Neuronal stem cell (in vitro differentiated cells): ENCODE results near the gene PEX26.

Experiments used
- DNase-seq: peaks from one replicate; pipeline ENCODE4 v3.0.0-alpha.2; 2013; ENCODE audit warnings: low spot score
- H2AFZ ChIP-seq: one replicate; pipeline ENCODE4 v1.6.1; 2013; ENCODE audit warnings: mild to moderate bottlenecking, low read length, inconsistent platforms
- H2AK5ac ChIP-seq: 2 replicates; pipeline ENCODE4 v1.6.1; 2013; ENCODE audit warnings: low read depth, mild to moderate bottlenecking, inconsistent platforms, low read length, moderate library complexity, mixed read lengths
- H2BK120ac ChIP-seq: 2 replicates; pipeline ENCODE4 v1.6.1; 2013; ENCODE audit warnings: low read depth, mild to moderate bottlenecking, inconsistent platforms, low read length, moderate library complexity, mixed read lengths
- H2BK12ac ChIP-seq: one replicate; pipeline ENCODE4 v1.6.1; 2013; ENCODE audit warnings: low read length, inconsistent platforms
- H2BK15ac ChIP-seq: 2 replicates; pipeline ENCODE4 v1.6.1; 2013; ENCODE audit warnings: mild to moderate bottlenecking, low read length, inconsistent platforms, mixed read lengths
- H2BK5ac ChIP-seq: one replicate; pipeline ENCODE4 v1.6.1; 2013; ENCODE audit warnings: inconsistent platforms, mild to moderate bottlenecking, low read length, moderate library complexity
- H3K14ac ChIP-seq: one replicate; pipeline ENCODE4 v1.6.1; 2013; ENCODE audit warnings: low read length, inconsistent platforms
- H3K18ac ChIP-seq: 2 replicates; pipeline ENCODE4 v1.6.1; 2013; ENCODE audit warnings: low read length, inconsistent platforms
- H3K23ac ChIP-seq: 2 replicates; pipeline ENCODE4 v1.6.1; 2013; ENCODE audit warnings: low read depth, mild to moderate bottlenecking, mixed read lengths, low read length, inconsistent platforms; ENCODE audit not compliant: poor library complexity
- H3K27ac ChIP-seq: replicated peaks from 3 replicates; pipeline ENCODE4 v1.5.1; 2013; ENCODE audit warnings: low read length, inconsistent platforms
- H3K27me3 ChIP-seq, 3 experiments: 2 replicates each; pipeline ENCODE4 v1.6.1; 2013; ENCODE audit warnings: low read length in 3 of 3, mild to moderate bottlenecking in 2 of 3, inconsistent platforms in 1 of 3, low read depth in 1 of 3, mixed read lengths in 1 of 3, moderate library complexity in 1 of 3; ENCODE audit not compliant: control insufficient read depth in 3 of 3, insufficient read depth in 3 of 3
- H3K36me3 ChIP-seq, 2 donors: replicated peaks in 1 of 2; 2 replicates each; pipeline ENCODE4 v1.6.1; 2013; ENCODE audit warnings: low read length in 2 of 2; ENCODE audit not compliant: control insufficient read depth in 2 of 2, insufficient read depth in 2 of 2
- H3K4ac ChIP-seq: 2 replicates; pipeline ENCODE4 v1.6.1; 2013; ENCODE audit warnings: inconsistent platforms, mild to moderate bottlenecking, low read length, moderate library complexity
- H3K4me1 ChIP-seq, 2 donors: 1 replicate in 1 of 2; 2 replicates in 1 of 2; pipeline ENCODE4 v1.6.1; 2013; ENCODE audit warnings: low read length in 2 of 2, low read depth in 1 of 2; ENCODE audit not compliant: control insufficient read depth in 2 of 2, insufficient read depth in 1 of 2
- H3K4me2 ChIP-seq: one replicate; pipeline ENCODE4 v1.6.1; 2013; ENCODE audit warnings: mild to moderate bottlenecking, low read length, inconsistent platforms; ENCODE audit not compliant: insufficient read depth, poor library complexity, severe bottlenecking
- H3K4me3 ChIP-seq, 2 donors: 2 replicates each; pipeline ENCODE4 v1.5.1; 2013; ENCODE audit warnings: low read length in 2 of 2, mild to moderate bottlenecking in 2 of 2, inconsistent platforms in 1 of 2, moderate library complexity in 1 of 2
- H3K79me1 ChIP-seq: one replicate; pipeline ENCODE4 v1.6.1; 2013; ENCODE audit warnings: low read depth, mild to moderate bottlenecking, inconsistent platforms, low read length, moderate library complexity
- H3K9ac ChIP-seq: one replicate; pipeline ENCODE4 v1.6.1; 2013; ENCODE audit warnings: mild to moderate bottlenecking, low read depth, low read length, inconsistent platforms; ENCODE audit not compliant: poor library complexity
- H3K9me3 ChIP-seq, 2 donors: replicated peaks in 1 of 2; 2 replicates each; pipeline versions ENCODE3 to v1.6.1; 2013; ENCODE audit warnings: low read length in 2 of 2, mild to moderate bottlenecking in 2 of 2, inconsistent platforms in 1 of 2, low read depth in 1 of 2, mixed read lengths in 1 of 2, moderate library complexity in 1 of 2; ENCODE audit not compliant: control insufficient read depth in 2 of 2, insufficient read depth in 1 of 2
- H4K8ac ChIP-seq: one replicate; pipeline ENCODE4 v1.6.1; 2013; ENCODE audit warnings: low read depth, mild to moderate bottlenecking, inconsistent platforms, low read length, moderate library complexity
- H4K91ac ChIP-seq: one replicate; pipeline ENCODE4 v1.6.1; 2013; ENCODE audit warnings: low read length, low read depth, mild to moderate bottlenecking, inconsistent platforms; ENCODE audit not compliant: poor library complexity
- WGBS, 2 donors: extraction: QIAGEN DNeasy Blood & Tissue Kit; methylation state at CpG; one replicate each; pipeline ENCODE4 v1.1.7; 2013; ENCODE audit warnings: missing lambda C conversion rate in 2 of 2, mixed read lengths in 1 of 2; ENCODE audit not compliant: insufficient read length in 2 of 2, insufficient replicate concordance in 1 of 2; ENCODE audit errors: extremely low coverage in 2 of 2; 5-methylcytosine and 5-hydroxymethylcytosine counted together

The PEX26 gene

DNA sequence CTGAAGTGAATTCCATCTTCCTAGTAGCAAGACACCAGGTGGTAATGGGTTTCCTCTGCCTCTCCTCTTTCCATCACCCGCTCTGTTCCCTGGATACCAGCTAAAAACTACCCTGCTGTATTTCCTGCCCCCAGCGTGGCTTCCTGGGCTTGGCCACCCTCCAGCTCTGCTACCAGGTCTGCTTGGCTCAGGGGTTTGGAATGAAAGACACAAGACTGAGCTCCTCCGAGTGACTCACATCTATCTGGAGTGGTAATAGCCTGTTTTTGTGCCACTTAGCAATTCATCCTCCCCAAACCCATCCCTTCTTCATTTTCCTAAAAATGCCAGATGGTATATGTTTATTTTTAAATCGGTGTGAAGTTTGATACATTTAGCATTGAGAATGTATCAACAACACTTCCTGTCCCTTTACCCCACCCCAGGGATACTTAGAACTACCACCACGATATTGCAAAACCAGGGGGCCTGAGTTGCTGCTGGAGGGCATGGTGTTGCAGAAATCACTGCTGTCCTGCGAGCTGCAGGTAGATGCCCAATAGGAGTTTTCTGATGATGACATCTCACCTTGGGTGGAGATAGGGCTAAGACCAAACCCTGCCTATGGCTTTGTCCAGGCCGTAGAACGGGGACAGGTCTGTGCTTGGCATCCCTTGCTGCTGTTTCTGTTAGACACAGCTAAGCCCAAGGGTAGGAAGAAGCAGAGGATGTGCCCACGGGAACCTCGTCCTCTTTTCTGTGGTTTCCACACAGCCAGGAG lies 45.9 kb upstream of the PEX26 start:
- H2BK120ac ChIP-seq: no peak overlapping the region
- H2AFZ ChIP-seq: no peak overlapping the region
- no peak overlapping the region for H3K9ac ChIP-seq
- H2AK5ac ChIP-seq: no peak overlapping the region
- no peak overlapping the region for H3K14ac ChIP-seq
- H3K27ac ChIP-seq: no peak overlapping the region
- no peak overlapping the region for H3K4me3 ChIP-seq
- no peak overlapping the region for H4K91ac ChIP-seq
- H3K79me1 ChIP-seq: no peaks in the 10 kb centered on the region
- H3K23ac ChIP-seq: no peak overlapping the region
- H3K27me3 ChIP-seq: peaks cover 0 to 49% (median 0%) of the 10 kb centered on the region in 3 experiments
- H2BK5ac ChIP-seq: no peak overlapping the region
- H2BK12ac ChIP-seq: no peak overlapping the region
- H3K4ac ChIP-seq: no peak overlapping the region
- no CpG with 5 or more reads among the region's 10 CpGs for WGBS, 2 donors
- no peak for DNase-seq
- H3K18ac ChIP-seq: no peak overlapping the region
- no peak overlapping the region for H3K4me2 ChIP-seq
- H2BK15ac ChIP-seq: no peak overlapping the region
- no peak overlapping the region for H4K8ac ChIP-seq
- H3K9me3 ChIP-seq: no peaks in the 10 kb centered on the region
- peaks cover 0 to 3% of the 10 kb centered on the region in 2 donors for H3K4me1 ChIP-seq
- no peaks in the 10 kb centered on the region for H3K36me3 ChIP-seq

DNA sequence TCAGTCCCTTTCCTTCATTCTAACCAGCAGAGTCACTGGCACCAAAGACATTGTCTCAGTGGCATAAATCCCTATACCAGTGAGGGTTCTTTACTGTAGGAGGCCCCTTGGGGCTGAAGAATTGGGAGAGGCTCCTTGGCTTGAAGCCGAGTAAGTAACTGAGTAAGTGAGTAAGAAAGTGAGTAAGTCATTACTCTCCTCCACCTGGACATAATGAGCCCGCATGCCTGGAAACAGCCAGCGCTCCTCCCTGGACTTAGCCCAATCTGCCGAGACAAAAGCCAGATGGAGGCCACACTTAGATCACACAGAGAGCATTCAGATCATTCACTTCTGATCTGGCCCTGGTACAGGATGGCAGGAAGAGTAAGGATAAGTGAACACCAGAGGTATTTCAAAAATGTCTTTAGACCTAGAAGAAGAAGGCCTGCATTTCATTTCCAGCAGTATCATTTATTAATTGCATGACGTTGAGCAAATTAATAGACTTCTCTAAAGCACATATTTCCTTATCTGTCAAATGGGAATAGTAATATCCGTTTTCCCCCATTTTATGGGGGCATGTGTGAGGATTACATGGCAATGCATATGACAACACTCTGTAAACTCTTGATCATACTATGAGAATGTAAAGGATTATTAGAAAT lies 45.2 kb upstream of the PEX26 start:
- no peaks in the 10 kb centered on the region for H3K79me1 ChIP-seq
- H2BK120ac ChIP-seq: no peak overlapping the region
- H3K4me3 ChIP-seq: no peak overlapping the region
- no peaks in the 10 kb centered on the region for H3K9me3 ChIP-seq
- no peak overlapping the region for H2BK12ac ChIP-seq
- H3K4me2 ChIP-seq: no peak overlapping the region
- H4K8ac ChIP-seq: no peak overlapping the region
- H3K27ac ChIP-seq: no peak overlapping the region
- no peak overlapping the region for H2AK5ac ChIP-seq
- no peak overlapping the region for H3K23ac ChIP-seq
- H4K91ac ChIP-seq: no peak overlapping the region
- no peak overlapping the region for H3K14ac ChIP-seq
- H3K36me3 ChIP-seq: no peaks in the 10 kb centered on the region
- no peak overlapping the region for H2BK15ac ChIP-seq
- DNase-seq: no peak
- H3K27me3 ChIP-seq: peaks cover 0 to 42% (median 0%) of the 10 kb centered on the region in 3 experiments
- H3K4ac ChIP-seq: no peak overlapping the region
- no peak overlapping the region for H2BK5ac ChIP-seq
- H3K4me1 ChIP-seq: peaks cover 0 to 3% of the 10 kb centered on the region in 2 donors
- no peak overlapping the region for H3K18ac ChIP-seq
- H3K9ac ChIP-seq: no peak overlapping the region
- WGBS, 2 donors: no CpG with 5 or more reads among the region's 6 CpGs
- no peak overlapping the region for H2AFZ ChIP-seq

DNA sequence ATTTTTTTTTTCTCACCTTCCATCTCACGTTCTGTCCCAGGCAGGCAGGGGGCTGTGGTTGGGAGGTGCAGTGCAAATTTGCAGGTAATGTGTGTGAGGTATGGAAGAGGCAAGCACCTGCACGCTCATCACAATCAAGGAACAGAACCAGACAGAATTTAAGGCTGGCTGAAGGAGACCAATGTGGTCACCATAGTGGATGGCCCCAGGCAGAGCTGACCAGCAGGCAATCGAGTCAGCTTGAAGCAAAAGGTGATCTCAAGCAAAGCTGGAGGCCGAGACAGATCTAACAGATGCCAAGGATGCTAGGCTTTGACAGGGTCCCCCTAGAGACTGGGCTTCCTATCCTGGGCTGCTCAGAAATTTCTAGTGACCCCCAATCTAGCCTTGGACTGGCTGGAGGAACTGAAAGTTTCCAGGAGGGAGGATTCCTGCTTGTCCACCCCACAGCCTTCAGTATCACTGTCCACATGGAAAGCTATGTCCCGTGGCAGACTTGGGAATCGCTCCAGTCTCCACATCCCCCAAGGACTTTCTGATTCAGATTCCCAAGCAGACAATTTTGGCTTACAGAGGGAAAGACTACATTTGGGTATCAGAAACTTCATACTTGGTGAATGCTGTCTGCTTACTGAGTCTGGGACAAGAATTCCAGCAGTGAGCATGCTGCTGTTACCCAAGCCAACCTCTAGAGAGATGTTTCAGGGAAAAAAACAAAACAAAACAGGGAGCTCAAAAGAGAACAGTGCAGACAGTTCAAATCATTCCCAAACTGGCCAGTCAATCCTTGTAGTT lies 44.4 kb upstream of the PEX26 start:
- Histone ChIP-seq H3K36me3 (no peaks in the 10 kb centered on the region), H2AFZ (no peak overlapping the region), H2BK12ac (no peak overlapping the region), H3K9ac (no peak overlapping the region), H3K4me3 (no peak overlapping the region), H3K14ac (no peak overlapping the region), H3K4ac (no peak overlapping the region), H3K18ac (no peak overlapping the region), H2AK5ac (no peak overlapping the region), H3K9me3 (no peaks in the 10 kb centered on the region), H3K27me3 (peaks cover 0 to 41% (median 0%) of the 10 kb centered on the region in 3 experiments), H3K27ac (no peak overlapping the region), H3K79me1 (no peaks in the 10 kb centered on the region), H3K4me2 (no peak overlapping the region), H4K91ac (no peak overlapping the region), H2BK15ac (no peak overlapping the region), H3K23ac (no peak overlapping the region), H2BK5ac (no peak overlapping the region), H4K8ac (no peak overlapping the region), H3K4me1 (peaks cover 0 to 3% of the 10 kb centered on the region in 2 donors), H2BK120ac (no peak overlapping the region)
- no peak for DNase-seq
- no CpG with 5 or more reads among the region's 6 CpGs for WGBS, 2 donors

DNA sequence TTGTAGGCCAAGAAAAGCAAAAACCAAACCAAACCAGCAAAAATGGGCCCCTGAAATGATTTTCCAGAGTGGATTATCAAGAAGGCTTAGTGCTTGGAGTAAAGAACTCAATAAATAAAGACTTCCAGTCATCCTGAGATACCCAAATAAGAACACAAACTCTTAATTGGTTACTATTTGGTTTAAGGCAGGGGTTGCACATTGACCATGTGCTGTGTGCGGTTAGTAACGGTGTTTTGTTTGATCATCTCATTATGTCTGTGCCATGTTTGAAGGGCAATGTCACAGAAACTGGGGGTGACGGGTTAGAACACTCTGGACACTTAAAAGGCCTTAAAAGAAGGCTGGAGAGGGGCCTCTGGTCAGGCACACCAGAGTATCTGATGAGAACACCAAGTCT lies 43.7 kb upstream of the PEX26 start:
- Histone ChIP-seq H3K9ac (no peak overlapping the region), H3K79me1 (no peaks in the 10 kb centered on the region), H2AK5ac (no peak overlapping the region), H3K23ac (no peak overlapping the region), H4K8ac (no peak overlapping the region), H3K18ac (no peak overlapping the region), H3K4me3 (no peak overlapping the region), H3K4ac (no peak overlapping the region), H3K27me3 (peaks cover 0 to 34% (median 0%) of the 10 kb centered on the region in 3 experiments), H2AFZ (no peak overlapping the region), H3K36me3 (no peaks in the 10 kb centered on the region), H4K91ac (no peak overlapping the region), H3K27ac (no peak overlapping the region), H2BK5ac (no peak overlapping the region), H2BK12ac (no peak overlapping the region), H3K4me2 (no peak overlapping the region), H3K4me1 (peaks cover 0 to 3% of the 10 kb centered on the region in 2 donors), H2BK15ac (no peak overlapping the region), H2BK120ac (no peak overlapping the region), H3K14ac (no peak overlapping the region), H3K9me3 (no peaks in the 10 kb centered on the region)
- WGBS, 2 donors: no CpG with 5 or more reads among the region's 3 CpGs
- DNase-seq: no peak
